K562 (cell line): ENCODE data around the gene RPTOR. TPM values are rescaled to one million over a fixed set of nuclear protein-coding genes. Genes with fewer than 3 reads are reported as not detected.

Experiments used
- KHSRP ChIP-seq: fragments of 450-650 bp; IDR thresholded peaks from 2 replicates; pipeline ENCODE4 v1.6.1; 2017
- PCBP2 ChIP-seq: fragments of 200-400 bp; formaldehyde crosslinking; IDR thresholded peaks from 2 replicates; pipeline ENCODE4 v1.6.1; 2018; ENCODE audit warnings: low read length, low read depth, mild to moderate bottlenecking, moderate library complexity; ENCODE audit not compliant: poor library complexity, severe bottlenecking
- POU5F1 ChIP-seq: fragments of 150-350 bp; IDR thresholded peaks from 2 replicates; pipeline ENCODE4 v1.6.1; 2014; ENCODE audit warnings: borderline replicate concordance, low read length, low read depth, mild to moderate bottlenecking; ENCODE audit not compliant: partially characterized antibody
- RBBP5 ChIP-seq: fragments of 200-600 bp; sonication (generic); IDR thresholded peaks from 2 replicates; pipeline ENCODE4 v1.6.1; 2012; ENCODE audit warnings: borderline replicate concordance, mild to moderate bottlenecking, low read length, control low read depth, inconsistent platforms; ENCODE audit not compliant: insufficient read depth, poor library complexity, severe bottlenecking
- ZNF699 ChIP-seq: fragments of 250-450 bp; sonication (Bioruptor Pico); IDR thresholded peaks from 2 replicates; pipeline ENCODE4 v1.8.0; 2021; ENCODE audit warnings: mild to moderate bottlenecking, moderate library complexity; ENCODE audit not compliant: insufficient replicate concordance
- polyA plus RNA-seq, 8 experiments: library from polyadenylated mRNA; depleted of rRNA in 4 of 8; stranded (reverse) in 5 of 8; unstranded in 3 of 8; fragments of >200 nt; fragmentation: Nextera tagmentation in 2 of 8; fragmentation: Illumina TruSeq in 1 of 8; extraction: Ambion mirVana in 2 of 8; extraction: Trizol in 1 of 8; gene quantifications; 2 replicates each; pipeline versions ENCODE4 v1.2.1 to v1.2.3, GENCODE V29; 2011 to 2014; ENCODE audit warnings: inconsistent platforms in 1 of 8, missing spikeins in 1 of 8
- total RNA-seq, 7 experiments: library from RNA; depleted of rRNA in 6 of 7; stranded (reverse); fragments of >200 nt in 6 of 7; fragmentation: Illumina TruSeq in 2 of 7; extraction: Trizol in 2 of 7; gene quantifications; 2 replicates each; pipeline versions ENCODE4 v1.2.1 to v1.2.3, GENCODE V29; 2011 to 2021; ENCODE audit warnings: low replicate concordance in 1 of 7
- TF ChIP-seq, protein P1 (sequence below): fragments of 450-650 bp; IDR thresholded peaks from 2 replicates; pipeline ENCODE4 v1.6.1; 2017; ENCODE audit warnings: antibody characterized with exemption, mild to moderate bottlenecking
- TF ChIP-seq, protein P2 (sequence below): sonication (generic); formaldehyde crosslinking; IDR thresholded peaks from 2 replicates; pipeline ENCODE4 v1.8.1; 2023; ENCODE audit warnings: mild to moderate bottlenecking, missing genetic modification reagents

RPTOR gene
- total and polyA plus RNA-seq, 9 of the 15 experiments (the other 6 are each of a cell fraction or from before 2014, with no cell fraction given), result 0.24 to 54.1 (median 10.2) TPM

GRCh38 chr17:80613732-80614071, 69.1 kb downstream of the RPTOR start (continued):
- TF ChIP-seq, protein P1, sequence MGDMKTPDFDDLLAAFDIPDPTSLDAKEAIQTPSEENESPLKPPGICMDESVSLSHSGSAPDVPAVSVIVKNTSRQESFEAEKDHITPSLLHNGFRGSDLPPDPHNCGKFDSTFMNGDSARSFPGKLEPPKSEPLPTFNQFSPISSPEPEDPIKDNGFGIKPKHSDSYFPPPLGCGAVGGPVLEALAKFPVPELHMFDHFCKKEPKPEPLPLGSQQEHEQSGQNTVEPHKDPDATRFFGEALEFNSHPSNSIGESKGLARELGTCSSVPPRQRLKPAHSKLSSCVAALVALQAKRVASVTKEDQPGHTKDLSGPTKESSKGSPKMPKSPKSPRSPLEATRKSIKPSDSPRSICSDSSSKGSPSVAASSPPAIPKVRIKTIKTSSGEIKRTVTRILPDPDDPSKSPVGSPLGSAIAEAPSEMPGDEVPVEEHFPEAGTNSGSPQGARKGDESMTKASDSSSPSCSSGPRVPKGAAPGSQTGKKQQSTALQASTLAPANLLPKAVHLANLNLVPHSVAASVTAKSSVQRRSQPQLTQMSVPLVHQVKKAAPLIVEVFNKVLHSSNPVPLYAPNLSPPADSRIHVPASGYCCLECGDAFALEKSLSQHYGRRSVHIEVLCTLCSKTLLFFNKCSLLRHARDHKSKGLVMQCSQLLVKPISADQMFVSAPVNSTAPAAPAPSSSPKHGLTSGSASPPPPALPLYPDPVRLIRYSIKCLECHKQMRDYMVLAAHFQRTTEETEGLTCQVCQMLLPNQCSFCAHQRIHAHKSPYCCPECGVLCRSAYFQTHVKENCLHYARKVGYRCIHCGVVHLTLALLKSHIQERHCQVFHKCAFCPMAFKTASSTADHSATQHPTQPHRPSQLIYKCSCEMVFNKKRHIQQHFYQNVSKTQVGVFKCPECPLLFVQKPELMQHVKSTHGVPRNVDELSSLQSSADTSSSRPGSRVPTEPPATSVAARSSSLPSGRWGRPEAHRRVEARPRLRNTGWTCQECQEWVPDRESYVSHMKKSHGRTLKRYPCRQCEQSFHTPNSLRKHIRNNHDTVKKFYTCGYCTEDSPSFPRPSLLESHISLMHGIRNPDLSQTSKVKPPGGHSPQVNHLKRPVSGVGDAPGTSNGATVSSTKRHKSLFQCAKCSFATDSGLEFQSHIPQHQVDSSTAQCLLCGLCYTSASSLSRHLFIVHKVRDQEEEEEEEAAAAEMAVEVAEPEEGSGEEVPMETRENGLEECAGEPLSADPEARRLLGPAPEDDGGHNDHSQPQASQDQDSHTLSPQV, result no peak
- TF ChIP-seq ZNF699, result no peak
- no peak for TF ChIP-seq POU5F1
- TF ChIP-seq, protein P2, sequence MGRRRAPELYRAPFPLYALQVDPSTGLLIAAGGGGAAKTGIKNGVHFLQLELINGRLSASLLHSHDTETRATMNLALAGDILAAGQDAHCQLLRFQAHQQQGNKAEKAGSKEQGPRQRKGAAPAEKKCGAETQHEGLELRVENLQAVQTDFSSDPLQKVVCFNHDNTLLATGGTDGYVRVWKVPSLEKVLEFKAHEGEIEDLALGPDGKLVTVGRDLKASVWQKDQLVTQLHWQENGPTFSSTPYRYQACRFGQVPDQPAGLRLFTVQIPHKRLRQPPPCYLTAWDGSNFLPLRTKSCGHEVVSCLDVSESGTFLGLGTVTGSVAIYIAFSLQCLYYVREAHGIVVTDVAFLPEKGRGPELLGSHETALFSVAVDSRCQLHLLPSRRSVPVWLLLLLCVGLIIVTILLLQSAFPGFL (CRISPR knock-in tag), result no peak
- TF ChIP-seq KHSRP, result no peak
- TF ChIP-seq PCBP2, result no peak
- TF ChIP-seq RBBP5, result no peak
